Endothelial cell of hepatic sinusoid (primary cell): ENCODE measurements around the gene RFC1.
"Not testable (repeated sequence)": the region's sequence is repeated elsewhere in the genome, so short reads cannot be mapped to it uniquely, and the experiment has no call there.

Source experiments
- in situ Hi-C: cut with HindIII; loops from 2 replicates; pipeline ENCODE4 v1.10.0; 2017; ENCODE audit warnings: low sequenced_read_pairs

The RFC1 gene

DNA sequence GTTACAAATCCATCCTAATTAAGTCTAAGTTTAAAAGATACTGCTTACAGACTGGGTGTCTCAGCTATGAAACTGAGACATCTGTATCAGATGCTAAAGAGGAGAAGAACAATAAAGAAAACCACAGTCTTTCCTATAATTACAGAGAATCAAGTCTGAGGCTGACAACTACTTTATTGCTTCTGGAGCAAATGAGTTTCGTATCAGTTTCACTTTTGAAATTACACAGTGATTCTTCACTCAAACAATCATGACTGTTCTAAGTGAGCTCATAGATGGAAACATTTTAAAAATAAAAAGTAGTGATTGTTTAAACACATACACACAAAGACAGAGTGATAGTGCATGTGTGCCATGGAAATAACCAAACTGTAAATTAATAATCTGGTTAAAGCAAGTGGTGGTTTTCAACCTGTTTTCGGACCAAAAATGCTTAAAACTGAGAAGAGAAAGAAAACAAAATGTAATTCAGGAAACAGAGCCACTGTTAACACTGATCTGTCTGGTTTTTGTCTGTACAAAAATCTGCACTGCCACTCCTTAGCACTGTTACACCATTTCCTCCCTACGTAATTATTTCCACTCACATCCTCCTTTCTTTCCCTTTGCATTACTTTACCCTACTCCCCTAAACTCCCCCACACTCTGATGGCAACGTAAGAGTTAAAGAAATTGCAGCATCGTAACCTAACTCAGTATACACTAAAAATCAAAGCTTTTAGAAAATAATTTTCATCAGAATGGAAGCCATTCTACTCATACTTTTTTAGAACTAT, 12.5 kb downstream of the RFC1 start:
- in situ Hi-C loops = no loop called here

DNA sequence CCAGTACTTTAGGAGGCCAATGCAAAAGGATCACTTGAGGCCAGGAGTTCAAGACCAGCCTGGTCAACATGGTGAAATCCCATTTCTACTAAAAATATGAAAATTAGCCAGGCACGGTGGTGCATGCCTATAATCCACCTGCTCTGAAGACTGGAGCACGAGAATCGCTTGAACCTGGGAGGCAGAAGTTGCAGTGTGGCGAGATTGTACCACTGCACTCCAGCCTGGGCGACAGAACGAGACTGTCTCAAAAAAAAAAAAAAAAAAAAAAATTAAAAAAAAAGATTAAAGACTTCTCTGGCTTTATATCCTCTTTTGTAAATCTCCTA, 13.0 kb downstream of the RFC1 start:
- in situ Hi-C loops = not testable (repeated sequence)

DNA sequence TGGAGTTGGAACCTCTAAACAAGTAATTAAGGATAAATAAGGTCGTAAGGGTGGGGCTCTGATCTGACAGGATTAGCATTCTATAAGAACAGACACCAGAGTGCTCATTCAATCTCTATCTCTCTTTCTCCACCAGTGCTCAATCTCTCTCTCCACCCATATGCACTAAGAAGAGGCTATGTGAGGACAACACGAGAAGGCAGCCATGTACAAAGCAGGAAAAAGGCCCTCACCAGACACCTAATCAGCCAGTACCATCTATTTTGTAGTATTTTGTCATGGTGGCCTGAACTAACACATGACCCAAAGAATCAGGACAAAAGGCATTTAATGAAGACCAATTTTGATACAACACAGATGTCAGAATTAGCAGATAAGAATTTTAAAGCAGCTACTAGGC, 16.8 kb downstream of the RFC1 start:
- in situ Hi-C loops = no loop called here

DNA sequence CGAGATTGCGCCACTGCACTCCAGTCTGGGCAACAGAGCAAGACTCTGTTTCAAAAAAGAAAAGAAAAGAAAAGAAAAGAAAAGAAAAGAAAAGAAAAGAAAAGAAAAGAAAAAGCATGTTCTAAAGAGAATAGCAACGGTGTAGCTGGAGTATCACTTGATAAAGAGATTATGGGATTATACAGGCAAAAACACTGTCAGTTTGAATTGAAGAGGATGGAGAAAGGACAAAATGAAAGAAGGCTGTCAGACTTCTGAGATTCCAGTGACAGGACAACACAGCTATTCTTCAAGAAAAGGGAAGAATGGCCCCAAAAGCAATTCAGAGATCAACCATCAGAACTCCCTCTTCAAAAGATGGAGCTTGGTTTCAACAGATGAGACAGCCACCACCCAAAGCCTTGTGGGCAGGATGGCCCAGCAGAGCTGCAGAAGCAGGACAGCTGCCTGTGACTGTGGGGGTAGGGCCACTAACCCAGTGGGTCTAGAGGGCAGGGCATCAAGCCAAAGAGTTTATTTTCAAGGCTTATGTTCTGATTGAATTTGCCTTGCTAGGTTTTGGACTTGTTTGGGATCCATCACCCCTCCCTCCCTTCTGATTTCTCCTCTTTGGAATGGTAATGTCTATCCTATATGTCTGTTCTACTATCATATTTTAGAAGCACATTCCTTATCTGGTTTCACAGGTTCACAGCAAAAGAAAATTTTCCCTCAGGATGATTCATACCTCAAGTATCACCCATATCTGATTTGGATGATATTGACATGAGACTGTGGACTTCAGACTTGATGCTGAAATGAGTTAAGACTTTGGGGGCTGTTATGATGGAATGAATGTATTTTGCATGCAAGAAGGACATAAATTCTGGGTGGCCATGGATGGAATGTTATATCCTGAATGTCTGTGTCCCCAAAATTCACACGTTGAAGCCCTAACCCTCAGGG, 17.5 kb downstream of the RFC1 start:
- in situ Hi-C loops = no loop called here

DNA sequence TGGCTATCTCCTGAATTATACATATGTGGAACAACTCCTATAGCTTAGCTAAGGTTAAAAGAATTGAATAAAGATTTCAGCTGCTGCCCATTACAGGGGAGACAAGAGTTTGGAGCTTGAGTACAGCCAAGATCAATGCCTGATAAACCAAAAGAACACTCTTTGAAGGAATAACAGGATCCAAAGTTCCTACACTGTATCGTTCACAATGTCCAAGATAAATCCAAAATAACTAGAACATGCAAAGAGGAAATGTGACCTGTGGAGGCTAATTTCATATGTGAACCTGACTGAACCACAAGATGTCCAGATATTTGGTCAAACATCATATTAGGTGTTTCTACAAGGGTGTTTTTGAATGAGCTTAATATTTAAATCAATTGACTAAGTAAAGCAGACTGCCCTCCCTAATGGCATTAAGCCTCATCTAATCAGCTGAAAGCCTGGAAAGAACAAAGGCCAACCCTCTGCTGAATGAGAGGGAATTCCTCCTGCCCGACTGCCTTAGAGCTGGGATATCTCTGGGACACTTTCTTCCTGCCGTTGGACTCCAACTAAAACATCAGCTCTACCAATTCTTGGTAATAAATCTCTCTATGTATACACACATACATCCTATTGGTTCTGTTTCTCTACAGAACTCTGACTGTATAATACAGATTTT, 19.2 kb downstream of the RFC1 start:
- in situ Hi-C loops = no loop called here

DNA sequence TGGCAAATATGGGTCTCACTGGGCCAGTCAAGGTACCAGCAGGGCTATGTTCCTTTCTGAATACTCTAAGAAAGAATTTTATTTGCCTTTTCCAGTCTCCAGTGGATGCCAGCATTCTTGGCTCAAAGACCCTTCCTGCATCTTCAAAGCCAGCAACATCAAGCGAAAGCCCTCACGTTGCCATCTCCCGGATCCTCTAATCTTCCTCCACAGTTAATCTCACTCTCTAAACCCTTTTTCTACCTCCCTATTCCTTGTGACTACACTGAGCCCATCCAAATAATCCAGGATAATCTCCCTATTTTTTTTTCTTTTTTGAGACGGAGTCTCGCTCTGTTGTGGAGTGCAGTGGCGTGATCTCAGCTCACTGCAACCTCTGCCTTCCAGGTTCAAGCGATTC, 23.4 kb downstream of the RFC1 start:
- in situ Hi-C loops = no loop called here

DNA sequence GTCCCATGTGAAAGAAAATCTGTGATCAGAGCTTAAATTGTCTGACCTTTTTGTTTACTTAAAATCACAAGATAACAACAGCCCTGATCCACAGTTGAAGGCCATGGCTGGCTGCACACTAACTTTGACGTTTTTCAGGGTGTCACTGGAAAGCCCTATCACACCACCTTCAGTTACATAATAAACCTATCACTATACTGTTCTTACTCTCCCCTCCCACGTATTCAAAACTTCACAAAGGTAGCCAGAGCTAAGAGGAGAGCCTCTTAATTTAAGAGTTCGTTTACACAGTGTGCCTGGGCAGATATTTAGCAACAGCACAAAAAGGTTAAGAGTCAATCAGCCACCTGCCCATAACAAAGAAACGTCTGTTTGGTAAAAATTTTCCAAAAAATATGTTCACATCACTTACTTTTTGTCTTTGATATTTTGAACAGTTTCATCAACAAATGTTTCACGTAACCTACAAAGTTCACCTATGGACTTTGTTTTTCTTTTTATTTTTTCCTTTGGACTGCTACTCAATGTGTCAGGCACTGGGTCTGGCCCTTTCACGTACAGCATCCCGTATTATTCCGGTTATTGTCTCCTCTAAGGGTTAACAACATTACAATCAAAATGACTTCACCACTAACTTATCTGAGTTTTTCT, 25.0 kb downstream of the RFC1 start:
- in situ Hi-C loops = no loop called here

DNA sequence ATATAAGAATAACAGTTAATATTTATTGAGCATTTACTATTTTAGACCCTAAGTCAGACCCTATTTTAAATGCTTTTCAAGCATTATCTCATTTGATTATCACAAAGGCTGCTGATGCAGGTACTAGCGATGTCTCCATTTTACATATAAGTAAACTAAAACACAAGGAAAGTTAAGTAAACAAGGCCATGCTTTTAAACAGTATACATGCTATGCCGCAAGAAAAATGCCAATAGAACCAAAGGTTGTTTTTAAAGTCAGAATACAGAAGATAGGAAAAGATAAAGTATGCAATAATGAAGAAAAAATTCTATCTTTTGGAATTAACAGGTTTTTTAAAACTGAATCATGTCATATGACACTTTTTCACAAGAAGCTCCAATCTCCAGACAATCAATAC, 26.2 kb downstream of the RFC1 start:
- in situ Hi-C loops = no loop called here

DNA sequence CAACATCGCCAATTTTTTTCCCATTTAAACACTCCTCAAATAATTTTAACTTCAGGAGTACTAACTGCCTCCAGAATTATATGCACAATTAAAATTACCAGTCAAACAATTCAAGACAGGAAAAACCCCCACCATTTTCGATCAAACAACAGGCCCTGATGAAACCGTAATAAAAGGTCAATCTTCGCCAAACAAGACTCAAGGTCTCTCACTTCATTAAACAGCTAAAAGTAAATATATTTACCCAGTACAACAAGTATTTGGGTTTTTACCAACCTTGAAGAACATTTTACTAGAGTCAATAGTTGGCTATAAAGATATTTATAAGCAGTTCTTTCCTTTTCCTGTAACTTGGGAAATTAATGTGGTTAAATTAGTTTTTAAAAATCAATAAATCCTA, 28.3 kb downstream of the RFC1 start:
- in situ Hi-C loops = no loop called here

DNA sequence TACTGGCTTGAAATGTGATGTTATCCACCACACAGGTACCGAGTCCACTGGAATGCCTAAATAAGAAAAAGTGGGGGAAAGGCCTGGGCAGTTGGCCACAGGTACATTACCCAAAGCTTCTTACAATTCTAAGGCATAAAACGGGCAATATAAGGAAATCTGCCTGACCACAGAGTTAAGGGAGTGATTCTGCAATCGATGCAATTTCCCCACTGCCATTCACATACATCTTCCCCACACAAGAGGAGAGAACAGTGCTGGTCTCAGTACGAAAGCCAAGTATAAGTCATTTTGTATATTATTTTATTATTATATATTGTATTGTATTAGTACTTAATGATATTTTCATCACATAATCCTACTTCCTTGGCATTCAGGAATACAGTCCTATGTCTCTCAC, 30.6 kb downstream of the RFC1 start:
- in situ Hi-C loops = no loop called here

DNA sequence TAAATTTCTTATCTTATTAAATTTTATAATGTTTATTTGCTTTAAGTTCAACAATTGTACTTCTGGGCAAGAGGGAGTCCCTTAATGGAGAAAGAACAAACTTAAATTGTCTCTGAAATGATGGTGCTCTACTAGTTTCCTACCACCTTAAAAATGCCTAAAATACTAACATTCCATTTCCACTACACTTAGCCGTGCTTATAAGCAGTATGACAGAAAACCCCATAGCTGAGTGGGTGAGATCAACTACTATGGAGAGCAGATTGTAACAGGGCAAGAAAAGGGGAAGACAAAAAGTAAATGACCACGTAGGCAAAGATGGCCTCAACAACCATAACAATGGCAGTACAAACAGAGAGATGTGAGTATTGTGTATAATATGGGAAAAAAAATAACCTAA, 35.0 kb downstream of the RFC1 start:
- in situ Hi-C loops = no loop called here

DNA sequence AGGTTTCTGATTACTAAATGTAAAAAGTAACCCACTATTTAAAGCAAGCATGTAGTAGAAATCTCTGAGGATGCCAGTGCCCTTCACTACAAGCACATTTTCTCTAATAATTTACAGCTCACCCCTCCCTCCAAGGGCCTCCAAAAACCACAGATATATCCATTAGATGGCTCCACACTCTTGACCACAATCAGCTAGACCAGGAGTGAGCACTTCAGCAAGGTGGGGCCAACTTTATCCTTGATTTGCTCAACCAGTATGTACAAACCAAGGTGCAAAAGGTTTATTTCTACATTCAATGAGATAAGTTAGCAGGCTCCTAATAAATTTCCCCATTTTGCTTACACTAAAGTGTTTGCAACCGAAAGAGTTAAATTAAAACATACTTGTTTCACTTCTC, 35.8 kb downstream of the RFC1 start:
- in situ Hi-C loops = no loop called here

DNA sequence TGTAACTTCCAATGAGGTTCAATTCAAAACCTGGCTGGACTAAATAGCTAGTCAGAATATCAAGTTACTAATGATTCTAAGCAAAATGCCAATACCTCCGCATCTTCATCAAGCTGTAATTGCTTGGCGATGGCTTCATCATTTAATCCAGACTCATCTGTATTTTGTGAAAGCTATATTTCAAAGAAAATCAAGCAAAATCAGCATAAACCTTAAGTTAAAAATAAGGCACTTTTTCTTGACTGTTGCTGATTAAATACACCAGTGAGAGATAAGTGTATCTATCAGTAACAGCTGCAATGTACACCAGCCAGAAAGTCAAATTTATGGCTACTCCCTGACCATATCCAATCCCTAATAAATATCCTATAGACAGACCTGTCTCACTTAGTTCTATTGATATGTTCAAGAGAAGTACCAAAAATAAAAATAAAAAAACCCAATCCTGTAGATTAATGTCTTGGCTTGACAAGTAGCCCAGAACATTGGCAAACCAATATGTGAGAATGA, 39.6 kb downstream of the RFC1 start:
- in situ Hi-C loops = no loop called here

DNA sequence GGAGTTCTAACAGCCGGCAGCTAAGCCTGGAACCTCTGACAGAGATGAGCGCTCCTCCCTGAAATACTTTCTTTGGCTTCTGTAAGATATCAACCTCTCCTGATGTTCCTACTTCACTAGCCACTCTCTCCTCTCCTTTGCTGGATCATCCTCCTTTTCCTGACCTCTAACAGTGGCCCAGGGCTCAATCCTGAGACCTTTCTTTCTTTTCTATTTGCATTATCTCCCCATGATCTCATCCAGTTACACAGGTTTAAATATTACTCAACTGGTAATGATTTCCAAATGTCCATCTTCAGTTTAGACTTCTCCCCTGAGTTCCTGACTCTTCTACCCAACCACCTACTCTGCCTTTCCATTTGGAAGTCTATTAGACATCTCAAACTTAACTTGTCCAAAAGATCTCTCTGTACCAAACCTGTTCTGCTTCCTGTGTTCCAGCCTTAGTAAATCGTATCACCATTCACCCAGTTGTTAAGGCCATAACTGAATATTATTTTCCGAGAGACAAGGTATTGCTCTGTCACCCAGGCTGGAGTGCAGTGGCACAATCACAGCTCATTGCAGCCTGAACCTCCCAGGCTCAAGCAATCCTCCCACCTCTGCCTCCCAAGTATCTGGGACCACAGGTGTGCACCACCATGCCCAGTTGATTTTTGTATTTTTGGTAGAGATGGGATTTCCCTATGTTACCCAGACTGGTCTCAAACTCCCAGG, 41.1 kb downstream of the RFC1 start:
- in situ Hi-C loops = no loop called here

DNA sequence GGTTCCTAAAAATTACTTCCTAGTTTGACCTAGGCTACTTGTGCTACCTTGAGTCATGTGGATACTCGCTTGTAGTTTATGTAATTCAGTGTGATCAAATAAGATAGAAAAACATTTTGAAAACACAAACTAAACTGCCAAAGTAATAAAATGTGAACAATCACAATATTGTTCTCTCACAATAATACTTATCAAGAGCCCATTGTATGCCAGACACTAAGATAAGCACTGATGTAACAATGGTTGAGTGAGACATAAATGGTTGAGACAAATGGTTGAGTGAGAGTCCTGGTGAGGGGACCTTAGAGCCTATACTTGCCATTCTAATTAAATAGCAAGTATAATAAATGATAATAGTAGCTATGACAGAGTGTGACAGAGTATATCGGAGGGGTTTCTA, 41.7 kb downstream of the RFC1 start:
- in situ Hi-C loops = no loop called here

DNA sequence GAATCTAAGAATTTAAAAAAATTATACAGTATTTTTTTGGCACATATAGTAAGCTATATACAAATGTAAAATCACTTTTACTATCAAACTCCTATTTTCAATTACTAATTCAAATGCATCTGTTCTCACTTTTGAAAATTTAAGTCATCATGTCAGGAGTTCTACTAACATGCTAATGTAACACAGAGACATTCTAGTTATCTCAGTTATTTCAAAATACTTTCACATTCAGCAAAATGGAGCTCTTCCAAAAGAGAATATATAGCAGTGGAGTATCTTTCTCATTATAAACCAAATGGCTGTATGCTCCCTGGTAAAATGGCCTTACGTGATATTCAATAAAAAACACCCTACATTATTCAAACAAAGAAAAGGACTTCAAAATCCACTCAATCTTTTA, 42.3 kb downstream of the RFC1 start:
- in situ Hi-C loops = no loop called here

DNA sequence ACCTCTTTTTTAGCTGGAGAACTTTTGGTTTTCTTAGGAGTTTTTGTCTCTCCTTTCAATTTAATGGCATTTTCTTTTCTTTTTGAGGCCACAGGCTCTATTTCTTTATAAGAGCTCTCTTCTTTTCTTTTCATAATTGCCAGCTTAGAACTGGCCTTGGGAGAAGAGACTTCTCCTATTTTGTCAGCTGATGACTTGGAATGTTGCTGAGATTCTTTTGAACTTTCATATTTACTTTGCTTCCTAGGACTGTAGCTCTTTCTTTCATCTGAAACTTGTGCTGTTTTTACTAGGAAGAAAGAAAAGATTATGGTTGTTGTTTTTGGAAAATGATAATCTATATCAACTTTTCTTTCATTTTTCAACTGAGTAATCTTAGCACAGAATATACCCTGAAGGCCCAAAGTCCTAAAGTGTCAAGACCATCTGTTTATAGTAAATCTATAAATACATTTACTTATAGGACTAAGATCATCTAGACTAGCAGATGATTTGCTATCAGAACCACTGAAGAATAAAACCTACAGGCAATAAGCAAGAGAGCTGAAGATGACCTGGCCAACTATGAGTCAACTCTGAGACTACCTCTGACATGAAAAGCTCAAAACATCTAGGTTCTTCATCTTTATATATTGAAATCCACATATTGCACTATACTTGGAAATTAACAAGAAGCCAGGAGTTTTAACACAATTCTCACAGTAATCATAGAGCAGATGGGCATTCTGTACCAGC, 45.6 kb downstream of the RFC1 start:
- in situ Hi-C loops = no loop called here

DNA sequence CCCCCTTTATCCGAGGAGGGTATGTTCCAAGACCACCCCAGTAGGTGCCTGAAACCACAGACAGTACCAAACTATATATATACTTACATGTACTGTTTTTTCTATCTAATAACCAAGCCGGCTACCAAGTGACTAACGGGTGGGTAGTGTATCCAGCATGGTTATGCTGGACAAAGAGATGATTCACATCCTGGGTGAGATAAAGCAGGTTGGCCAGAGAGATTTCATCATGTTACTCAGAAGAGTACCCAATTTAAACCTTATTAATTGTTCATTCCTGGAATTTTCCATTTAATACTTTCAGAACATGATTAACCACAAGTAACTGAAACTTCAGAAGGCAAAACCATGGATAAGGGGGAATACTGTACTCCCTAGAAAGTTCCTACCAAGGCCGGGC, 46.5 kb downstream of the RFC1 start:
- in situ Hi-C loops = no loop called here

DNA sequence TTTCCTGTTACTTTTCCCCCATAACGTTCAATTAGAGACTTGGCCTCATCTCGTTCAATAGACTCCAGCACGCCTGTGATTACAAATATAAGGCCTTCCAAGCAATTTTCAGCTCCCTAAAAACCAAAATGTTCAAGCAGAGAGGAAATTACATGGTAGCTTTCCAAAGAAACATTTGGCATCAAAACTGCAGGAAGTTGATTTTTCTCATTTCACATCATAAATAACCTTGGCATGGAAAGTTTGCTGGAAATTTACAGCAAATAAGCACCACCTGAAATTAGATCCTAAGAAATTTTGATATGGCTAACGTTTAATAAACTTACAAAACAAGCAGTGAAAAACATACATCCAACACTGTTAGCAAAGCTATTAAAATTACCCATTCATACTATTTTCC, 53.3 kb downstream of the RFC1 start:
- in situ Hi-C loops = no loop called here

DNA sequence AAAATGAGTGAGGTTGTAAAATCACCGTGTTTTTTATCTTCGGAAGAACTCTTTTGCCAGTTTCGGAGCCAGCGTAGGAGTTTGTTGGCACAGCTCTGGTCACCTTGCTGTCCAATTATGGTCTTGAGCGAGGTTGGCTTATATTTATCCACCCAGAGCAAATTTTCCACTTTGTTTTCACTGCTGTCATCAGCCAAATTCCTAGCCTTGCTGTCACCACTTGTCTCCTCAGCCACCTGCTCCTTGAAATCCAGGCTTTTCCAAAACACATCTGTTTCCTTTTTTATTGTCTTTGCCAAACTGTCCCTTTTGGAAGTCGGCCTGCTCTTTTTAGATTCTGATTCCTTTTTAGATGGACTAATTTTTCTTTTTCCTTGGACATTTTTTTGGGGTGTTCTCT, 57.6 kb downstream of the RFC1 start:
- in situ Hi-C loops = loop anchor here (5.0 kb wide), 2 partner anchors 41 to 104 kb away; no protein-coding TSS in a partner anchor
